22Rv1 (cell line): ENCODE measurements around the gene PIP5K1B.
"Not testable (repeated sequence)": the region's sequence is repeated elsewhere in the genome, so short reads cannot be mapped to it uniquely, and the experiment has no call there.

Experiments used
- ZFX ChIP-seq: fragments of 450-650 bp; IDR thresholded peaks from 2 replicates; pipeline ENCODE4 v1.6.1; 2017; ENCODE audit warnings: antibody characterized with exemption, borderline replicate concordance
- TF ChIP-seq, protein P1 (sequence below): fragments of 450-650 bp; IDR thresholded peaks from 2 replicates; pipeline ENCODE4 v1.5.1; 2017; ENCODE audit warnings: mild to moderate bottlenecking

DNA sequence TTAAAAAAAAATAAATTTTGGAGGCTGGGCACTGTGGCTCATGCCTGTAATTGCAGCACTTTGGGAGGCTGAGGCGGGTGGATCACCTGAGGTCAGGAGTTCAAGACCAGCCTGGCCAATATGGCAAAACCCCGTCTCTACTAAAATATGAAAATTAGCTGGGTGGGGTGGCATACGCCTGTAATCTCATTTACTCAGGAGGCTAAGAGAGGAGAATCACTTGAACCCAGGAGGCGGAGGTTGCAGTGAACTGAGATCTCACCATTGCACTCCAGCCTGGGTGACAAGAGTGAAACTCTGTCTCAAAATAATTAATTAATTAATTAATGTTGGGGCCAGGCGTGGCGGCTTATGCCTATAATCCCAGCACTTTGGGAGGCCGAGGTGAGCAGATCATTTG lies 281.9 kb downstream of the PIP5K1B start:
- TF ChIP-seq, protein P1, sequence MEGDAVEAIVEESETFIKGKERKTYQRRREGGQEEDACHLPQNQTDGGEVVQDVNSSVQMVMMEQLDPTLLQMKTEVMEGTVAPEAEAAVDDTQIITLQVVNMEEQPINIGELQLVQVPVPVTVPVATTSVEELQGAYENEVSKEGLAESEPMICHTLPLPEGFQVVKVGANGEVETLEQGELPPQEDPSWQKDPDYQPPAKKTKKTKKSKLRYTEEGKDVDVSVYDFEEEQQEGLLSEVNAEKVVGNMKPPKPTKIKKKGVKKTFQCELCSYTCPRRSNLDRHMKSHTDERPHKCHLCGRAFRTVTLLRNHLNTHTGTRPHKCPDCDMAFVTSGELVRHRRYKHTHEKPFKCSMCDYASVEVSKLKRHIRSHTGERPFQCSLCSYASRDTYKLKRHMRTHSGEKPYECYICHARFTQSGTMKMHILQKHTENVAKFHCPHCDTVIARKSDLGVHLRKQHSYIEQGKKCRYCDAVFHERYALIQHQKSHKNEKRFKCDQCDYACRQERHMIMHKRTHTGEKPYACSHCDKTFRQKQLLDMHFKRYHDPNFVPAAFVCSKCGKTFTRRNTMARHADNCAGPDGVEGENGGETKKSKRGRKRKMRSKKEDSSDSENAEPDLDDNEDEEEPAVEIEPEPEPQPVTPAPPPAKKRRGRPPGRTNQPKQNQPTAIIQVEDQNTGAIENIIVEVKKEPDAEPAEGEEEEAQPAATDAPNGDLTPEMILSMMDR: not testable (repeated sequence)
- not testable (repeated sequence) for TF ChIP-seq ZFX
